Measurements from ENCODE around the gene CAMKK1.
A peak's percentile ranks its signal among the peaks of the same experiment; 100 is the strongest.

CAMKK1 gene

GRCh38 chr17:3900646-3901045 lies 7.8 kb upstream of the CAMKK1 start:
- no peak overlapping the region for H2BK5ac ChIP-seq (ENCODE audit: low read depth, low read length, poor library complexity, severe bottlenecking)
- H2BK120ac ChIP-seq (ENCODE audit: low read depth, low read length) = no peak overlapping the region
- peaks cover 0 to 3% of the 10 kb centered on the region in 2 experiments for H3K36me3 ChIP-seq (ENCODE audit: control insufficient read depth in 1 of 2, insufficient read depth in 2 of 2, low read depth in 1 of 2, low read length in 2 of 2)
- H3K18ac ChIP-seq (ENCODE audit: low read depth in 1 of 2, low read length in 2 of 2) = no peak overlapping the region
- no peak overlapping the region for H2AK5ac ChIP-seq (ENCODE audit: low read length, severe bottlenecking)
- H3K27me3 ChIP-seq (ENCODE audit: control insufficient read depth in 1 of 2, insufficient read depth in 1 of 2, low read length in 2 of 2) = peaks cover 4 to 36% of the 10 kb centered on the region in 2 experiments
- H3K9ac ChIP-seq (ENCODE audit: low read length) = no peak overlapping the region
- no peak overlapping the region for H3K27ac ChIP-seq (ENCODE audit: low read length, poor library complexity, severe bottlenecking)
- H4K91ac ChIP-seq (ENCODE audit: low read length) = no peak overlapping the region
- no peak overlapping the region for H2AFZ ChIP-seq (ENCODE audit: low read depth, low read length)
- H4K8ac ChIP-seq (ENCODE audit: low read length) = no peak overlapping the region
- no peak overlapping the region for H3K14ac ChIP-seq (ENCODE audit: low read length in 2 of 2)
- no peak overlapping the region for H3K4me2 ChIP-seq (ENCODE audit: low read length, poor library complexity, severe bottlenecking)
- H2BK12ac ChIP-seq (ENCODE audit: low read length in 2 of 2) = no peak overlapping the region
- no peaks in the 10 kb centered on the region for H3K9me3 ChIP-seq (ENCODE audit: control insufficient read depth, low read length)
- H3K23ac ChIP-seq (ENCODE audit: low read length in 2 of 2) = no peak overlapping the region
- H3K4ac ChIP-seq (ENCODE audit: low read depth in 1 of 2, low read length in 2 of 2) = no peak overlapping the region
- WGBS = 97% methylated on average over 3 of the region's 6 CpGs
- no peak overlapping the region for H3K4me3 ChIP-seq (ENCODE audit: insufficient read depth in 1 of 2, low read depth in 1 of 2, low read length in 2 of 2)
- no peak for DNase-seq
- H3K79me1 ChIP-seq (replicated peaks; ENCODE audit: low read length, poor library complexity, severe bottlenecking) = no peaks in the 10 kb centered on the region
- no peak overlapping the region for H2BK15ac ChIP-seq (ENCODE audit: low read depth, poor library complexity, severe bottlenecking)
- peaks cover 17% of the 10 kb centered on the region for H3K4me1 ChIP-seq (ENCODE audit: control insufficient read depth, insufficient read depth, low read depth, low read length)

GRCh38 chr17:3897731-3898130 lies 4.9 kb upstream of the CAMKK1 start:
- WGBS = 99% methylated on average over 7 of the region's 12 CpGs
- H3K4ac ChIP-seq (ENCODE audit: low read depth in 1 of 2, low read length in 2 of 2) = no peak overlapping the region
- no peaks in the 10 kb centered on the region for H3K9me3 ChIP-seq (ENCODE audit: control insufficient read depth, low read length)

DNA sequence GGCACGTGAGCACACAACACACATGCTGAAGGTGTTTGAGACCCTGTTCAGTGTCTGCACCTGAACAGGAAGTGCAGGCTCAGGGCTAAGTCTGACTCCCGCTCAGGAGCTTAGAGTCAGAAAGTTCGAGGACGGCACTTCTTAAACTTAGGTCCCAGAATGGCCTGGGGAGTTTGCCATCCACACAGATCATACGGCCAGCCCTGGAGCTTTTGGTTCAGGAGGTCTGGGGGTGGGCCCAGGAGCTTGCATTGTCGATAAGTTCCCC lies 4.0 kb upstream of the CAMKK1 start:
- Histone ChIP-seq H2BK5ac (ENCODE audit: low read depth, low read length, poor library complexity, severe bottlenecking) (no peak overlapping the region), H3K18ac (ENCODE audit: low read depth in 1 of 2, low read length in 2 of 2) (peak overlapping the region in 1 of 2 experiments; percentile 1), H3K9me3 (ENCODE audit: control insufficient read depth, low read length) (no peaks in the 10 kb centered on the region), H4K8ac (ENCODE audit: low read length) (no peak overlapping the region), H3K9ac (ENCODE audit: low read length) (no peak overlapping the region), H3K14ac (ENCODE audit: low read length in 2 of 2) (no peak overlapping the region), H3K27me3 (ENCODE audit: control insufficient read depth in 1 of 2, insufficient read depth in 1 of 2, low read length in 2 of 2) (peaks cover 0 to 23% of the 10 kb centered on the region in 2 experiments), H3K27ac (ENCODE audit: low read length, poor library complexity, severe bottlenecking) (no peak overlapping the region), H2BK120ac (ENCODE audit: low read depth, low read length) (no peak overlapping the region), H3K4me2 (ENCODE audit: low read length, poor library complexity, severe bottlenecking) (no peak overlapping the region), H4K91ac (ENCODE audit: low read length) (no peak overlapping the region), H2BK15ac (ENCODE audit: low read depth, poor library complexity, severe bottlenecking) (no peak overlapping the region), H3K4me3 (ENCODE audit: insufficient read depth in 1 of 2, low read depth in 1 of 2, low read length in 2 of 2) (no peak overlapping the region), H2AFZ (ENCODE audit: low read depth, low read length) (no peak overlapping the region), H3K36me3 (ENCODE audit: control insufficient read depth in 1 of 2, insufficient read depth in 2 of 2, low read depth in 1 of 2, low read length in 2 of 2) (no peaks in the 10 kb centered on the region), H3K79me1 (replicated peaks; ENCODE audit: low read length, poor library complexity, severe bottlenecking) (no peaks in the 10 kb centered on the region), H3K4me1 (ENCODE audit: control insufficient read depth, insufficient read depth, low read depth, low read length) (peaks cover 19% of the 10 kb centered on the region), H2BK12ac (ENCODE audit: low read length in 2 of 2) (no peak overlapping the region), H2AK5ac (ENCODE audit: low read length, severe bottlenecking) (no peak overlapping the region), H3K23ac (ENCODE audit: low read length in 2 of 2) (no peak overlapping the region), H3K4ac (ENCODE audit: low read depth in 1 of 2, low read length in 2 of 2) (peak overlapping the region in 1 of 2 experiments; percentile 24)
- 91% methylated on average over 6 of the region's 6 CpGs for WGBS
- DNase-seq = no peak

More at GRCh38 chr17:3897731-3898130, 4.9 kb upstream of the CAMKK1 start:
- Histone ChIP-seq H2AFZ (ENCODE audit: low read depth, low read length) (no peak overlapping the region), H3K4me2 (ENCODE audit: low read length, poor library complexity, severe bottlenecking) (no peak overlapping the region), H3K9ac (ENCODE audit: low read length) (no peak overlapping the region), H3K27ac (ENCODE audit: low read length, poor library complexity, severe bottlenecking) (no peak overlapping the region), H3K23ac (ENCODE audit: low read length in 2 of 2) (no peak overlapping the region), H4K91ac (ENCODE audit: low read length) (no peak overlapping the region), H3K79me1 (replicated peaks; ENCODE audit: low read length, poor library complexity, severe bottlenecking) (no peaks in the 10 kb centered on the region), H3K36me3 (ENCODE audit: control insufficient read depth in 1 of 2, insufficient read depth in 2 of 2, low read depth in 1 of 2, low read length in 2 of 2) (no peaks in the 10 kb centered on the region), H2BK12ac (ENCODE audit: low read length in 2 of 2) (peak overlapping the region in 1 of 2 experiments; percentile 11), H3K27me3 (ENCODE audit: control insufficient read depth in 1 of 2, insufficient read depth in 1 of 2, low read length in 2 of 2) (peaks cover 0 to 23% of the 10 kb centered on the region in 2 experiments), H4K8ac (ENCODE audit: low read length) (peak overlapping the region; percentile 2), H3K4me3 (ENCODE audit: insufficient read depth in 1 of 2, low read depth in 1 of 2, low read length in 2 of 2) (no peak overlapping the region), H3K14ac (ENCODE audit: low read length in 2 of 2) (no peak overlapping the region), H3K18ac (ENCODE audit: low read depth in 1 of 2, low read length in 2 of 2) (no peak overlapping the region), H2BK5ac (ENCODE audit: low read depth, low read length, poor library complexity, severe bottlenecking) (no peak overlapping the region), H2BK15ac (ENCODE audit: low read depth, poor library complexity, severe bottlenecking) (peak overlapping the region; percentile 44), H3K4me1 (ENCODE audit: control insufficient read depth, insufficient read depth, low read depth, low read length) (peaks cover 15% of the 10 kb centered on the region), H2BK120ac (ENCODE audit: low read depth, low read length) (no peak overlapping the region), H2AK5ac (ENCODE audit: low read length, severe bottlenecking) (no peak overlapping the region)
- DNase-seq = no peak

DNA sequence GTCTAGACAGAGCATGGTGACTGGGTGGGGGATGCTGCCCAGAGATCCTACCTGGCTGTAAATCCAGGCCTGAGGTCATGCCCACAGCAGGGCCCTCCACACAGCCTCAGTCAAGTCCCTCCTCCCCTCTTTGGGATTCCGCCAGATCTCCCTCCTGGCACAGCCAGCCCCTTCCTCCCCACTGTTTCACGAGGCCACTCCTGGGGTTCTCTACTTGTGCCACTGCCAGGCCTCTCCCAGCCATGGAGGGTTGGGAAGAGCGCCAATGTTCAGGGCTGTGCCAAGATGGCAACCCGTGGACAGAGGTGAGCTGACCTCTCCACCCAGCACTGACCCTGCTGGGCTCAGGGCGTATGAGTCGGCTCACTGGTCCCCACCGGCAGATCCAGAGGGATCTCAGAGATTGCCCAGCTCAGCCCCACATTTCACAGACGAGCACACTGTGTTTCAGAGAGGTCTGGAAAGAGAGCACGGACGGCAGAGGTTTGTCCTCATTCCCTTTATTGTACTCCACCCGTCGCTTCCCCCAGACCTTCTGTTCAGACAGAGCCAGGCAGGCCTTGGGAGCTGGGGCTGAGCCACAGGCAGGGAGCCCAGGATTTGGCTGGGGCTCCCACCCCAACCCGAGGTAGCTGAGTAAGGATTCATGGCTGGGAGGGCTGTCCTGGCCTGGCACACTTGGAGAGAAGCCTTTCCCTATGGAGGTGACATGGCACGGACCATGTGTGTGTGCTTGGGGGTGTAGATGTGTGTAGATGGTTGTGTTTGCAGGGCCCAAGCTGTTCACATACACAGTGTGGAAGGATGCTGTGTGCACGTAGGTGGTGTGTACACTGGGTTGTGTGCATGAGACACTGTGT lies 3.5 kb upstream of the CAMKK1 start:
- Histone ChIP-seq H3K4me2 (ENCODE audit: low read length, poor library complexity, severe bottlenecking) (no peak overlapping the region), H2BK5ac (ENCODE audit: low read depth, low read length, poor library complexity, severe bottlenecking) (no peak overlapping the region), H2BK12ac (ENCODE audit: low read length in 2 of 2) (no peak overlapping the region), H3K36me3 (ENCODE audit: control insufficient read depth in 1 of 2, insufficient read depth in 2 of 2, low read depth in 1 of 2, low read length in 2 of 2) (no peaks in the 10 kb centered on the region), H3K18ac (ENCODE audit: low read depth in 1 of 2, low read length in 2 of 2) (peak overlapping the region in 1 of 2 experiments; percentile 1), H3K27ac (ENCODE audit: low read length, poor library complexity, severe bottlenecking) (no peak overlapping the region), H3K27me3 (ENCODE audit: control insufficient read depth in 1 of 2, insufficient read depth in 1 of 2, low read length in 2 of 2) (peaks cover 0 to 17% of the 10 kb centered on the region in 2 experiments), H3K4me1 (ENCODE audit: control insufficient read depth, insufficient read depth, low read depth, low read length) (peaks cover 22% of the 10 kb centered on the region), H2AFZ (ENCODE audit: low read depth, low read length) (no peak overlapping the region), H3K9ac (ENCODE audit: low read length) (no peak overlapping the region), H2AK5ac (ENCODE audit: low read length, severe bottlenecking) (no peak overlapping the region), H3K23ac (ENCODE audit: low read length in 2 of 2) (no peak overlapping the region), H3K4ac (ENCODE audit: low read depth in 1 of 2, low read length in 2 of 2) (peak overlapping the region in 1 of 2 experiments; percentile 24), H3K14ac (ENCODE audit: low read length in 2 of 2) (no peak overlapping the region), H3K9me3 (ENCODE audit: control insufficient read depth, low read length) (no peaks in the 10 kb centered on the region), H4K91ac (ENCODE audit: low read length) (peak overlapping the region; percentile 63), H3K79me1 (replicated peaks; ENCODE audit: low read length, poor library complexity, severe bottlenecking) (no peaks in the 10 kb centered on the region), H2BK120ac (ENCODE audit: low read depth, low read length) (no peak overlapping the region), H4K8ac (ENCODE audit: low read length) (no peak overlapping the region), H3K4me3 (ENCODE audit: insufficient read depth in 1 of 2, low read depth in 1 of 2, low read length in 2 of 2) (no peak overlapping the region), H2BK15ac (ENCODE audit: low read depth, poor library complexity, severe bottlenecking) (no peak overlapping the region)
- WGBS = 94% methylated on average over 13 of the region's 15 CpGs
- DNase-seq = no peak
